SK-N-SH (cell line): Measurements from ENCODE around the gene HEXIM1.

Experiments used
- EP300 ChIP-seq, 2 experiments: IDR thresholded peaks; 2 replicates each; pipeline versions ENCODE4 v1.4.0 to v1.6.1; 2012; ENCODE audit warnings: borderline replicate concordance in 1 of 2, low read depth in 1 of 2, low read length in 1 of 2
- GABPA ChIP-seq: IDR thresholded peaks from 2 replicates; pipeline ENCODE4 v1.4.0; 2012; ENCODE audit warnings: low read depth, mild to moderate bottlenecking
- GATA2 ChIP-seq: sonication (generic); formaldehyde crosslinking; IDR thresholded peaks from 2 replicates; pipeline ENCODE4 v1.5.0; 2020; ENCODE audit warnings: mild to moderate bottlenecking, missing genetic modification reagents
- RAD21 ChIP-seq: IDR thresholded peaks from 2 replicates; pipeline ENCODE4 v1.6.1; 2012; ENCODE audit warnings: mild to moderate bottlenecking, low read length
- TAF1 ChIP-seq: IDR thresholded peaks from 2 replicates; pipeline ENCODE4 v1.6.1; 2012; ENCODE audit warnings: low read depth, mild to moderate bottlenecking, low read length, moderate library complexity, borderline replicate concordance
- TCF12 ChIP-seq: IDR thresholded peaks from 2 replicates; pipeline ENCODE4 v1.4.0; 2012
- ZBTB33 ChIP-seq: IDR thresholded peaks from 2 replicates; pipeline ENCODE4 v1.4.0; 2012; ENCODE audit warnings: low read depth, borderline replicate concordance
- TF ChIP-seq, protein P1 (sequence below): fragments of 200-600 bp; sonication (generic); IDR thresholded peaks from 2 replicates; pipeline ENCODE4 v1.6.1; 2017; ENCODE audit warnings: antibody characterized with exemption, mild to moderate bottlenecking, moderate library complexity
- TF ChIP-seq, protein P2 (sequence below): fragments of 150-350 bp; IDR thresholded peaks from 2 replicates; pipeline ENCODE4 v1.6.1; 2017; ENCODE audit warnings: antibody characterized with exemption, low read length, low read depth, borderline replicate concordance

- TF ChIP-seq GABPA, result no peak
- TF ChIP-seq, protein P1, sequence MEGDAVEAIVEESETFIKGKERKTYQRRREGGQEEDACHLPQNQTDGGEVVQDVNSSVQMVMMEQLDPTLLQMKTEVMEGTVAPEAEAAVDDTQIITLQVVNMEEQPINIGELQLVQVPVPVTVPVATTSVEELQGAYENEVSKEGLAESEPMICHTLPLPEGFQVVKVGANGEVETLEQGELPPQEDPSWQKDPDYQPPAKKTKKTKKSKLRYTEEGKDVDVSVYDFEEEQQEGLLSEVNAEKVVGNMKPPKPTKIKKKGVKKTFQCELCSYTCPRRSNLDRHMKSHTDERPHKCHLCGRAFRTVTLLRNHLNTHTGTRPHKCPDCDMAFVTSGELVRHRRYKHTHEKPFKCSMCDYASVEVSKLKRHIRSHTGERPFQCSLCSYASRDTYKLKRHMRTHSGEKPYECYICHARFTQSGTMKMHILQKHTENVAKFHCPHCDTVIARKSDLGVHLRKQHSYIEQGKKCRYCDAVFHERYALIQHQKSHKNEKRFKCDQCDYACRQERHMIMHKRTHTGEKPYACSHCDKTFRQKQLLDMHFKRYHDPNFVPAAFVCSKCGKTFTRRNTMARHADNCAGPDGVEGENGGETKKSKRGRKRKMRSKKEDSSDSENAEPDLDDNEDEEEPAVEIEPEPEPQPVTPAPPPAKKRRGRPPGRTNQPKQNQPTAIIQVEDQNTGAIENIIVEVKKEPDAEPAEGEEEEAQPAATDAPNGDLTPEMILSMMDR, result no peak
- TF ChIP-seq EP300 (IDR thresholded peaks at IDR 0.05; ENCODE audit: borderline replicate concordance in 1 of 2, low read depth in 1 of 2, low read length in 1 of 2), result no peak
- no peak for TF ChIP-seq ZBTB33
- TF ChIP-seq TCF12, result no peak
- TF ChIP-seq, protein P2, sequence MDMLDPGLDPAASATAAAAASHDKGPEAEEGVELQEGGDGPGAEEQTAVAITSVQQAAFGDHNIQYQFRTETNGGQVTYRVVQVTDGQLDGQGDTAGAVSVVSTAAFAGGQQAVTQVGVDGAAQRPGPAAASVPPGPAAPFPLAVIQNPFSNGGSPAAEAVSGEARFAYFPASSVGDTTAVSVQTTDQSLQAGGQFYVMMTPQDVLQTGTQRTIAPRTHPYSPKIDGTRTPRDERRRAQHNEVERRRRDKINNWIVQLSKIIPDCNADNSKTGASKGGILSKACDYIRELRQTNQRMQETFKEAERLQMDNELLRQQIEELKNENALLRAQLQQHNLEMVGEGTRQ, result no peak
- no peak for TF ChIP-seq GATA2 (CRISPR knock-in tag)
- TF ChIP-seq TAF1, result no peak
- TF ChIP-seq RAD21, result no peak
These were observed 44.9 kb upstream of the HEXIM1 start for GRCh38 chr17:45103269-45103795.
